ENCODE results near the gene MAMDC2.
A peak's percentile ranks its signal among the peaks of the same experiment; 100 is the strongest.

MAMDC2 gene

DNA sequence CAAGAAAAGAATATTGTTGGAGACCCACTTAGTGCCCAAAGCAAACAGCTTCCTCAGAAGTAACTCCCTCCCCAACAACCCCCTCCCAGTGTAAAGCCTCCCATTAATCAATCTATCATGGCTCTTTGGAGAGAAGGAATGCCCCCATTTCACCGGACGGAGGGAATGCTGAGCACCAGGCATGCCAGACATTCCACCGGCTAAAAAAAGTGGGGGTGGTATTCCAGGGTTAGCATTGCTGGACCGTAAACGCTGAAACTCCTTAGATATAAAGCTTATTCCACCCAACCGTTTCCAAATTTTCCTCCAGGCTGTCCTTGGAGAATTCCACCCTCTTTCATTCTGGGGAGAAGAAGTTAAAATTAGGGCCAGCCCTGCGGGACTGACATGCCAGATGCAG is 363 bp upstream of the MAMDC2 start:
- no peak for DNase-seq (ENCODE audit: low read depth in 2 of 2)
- TF ChIP-seq, protein P1, sequence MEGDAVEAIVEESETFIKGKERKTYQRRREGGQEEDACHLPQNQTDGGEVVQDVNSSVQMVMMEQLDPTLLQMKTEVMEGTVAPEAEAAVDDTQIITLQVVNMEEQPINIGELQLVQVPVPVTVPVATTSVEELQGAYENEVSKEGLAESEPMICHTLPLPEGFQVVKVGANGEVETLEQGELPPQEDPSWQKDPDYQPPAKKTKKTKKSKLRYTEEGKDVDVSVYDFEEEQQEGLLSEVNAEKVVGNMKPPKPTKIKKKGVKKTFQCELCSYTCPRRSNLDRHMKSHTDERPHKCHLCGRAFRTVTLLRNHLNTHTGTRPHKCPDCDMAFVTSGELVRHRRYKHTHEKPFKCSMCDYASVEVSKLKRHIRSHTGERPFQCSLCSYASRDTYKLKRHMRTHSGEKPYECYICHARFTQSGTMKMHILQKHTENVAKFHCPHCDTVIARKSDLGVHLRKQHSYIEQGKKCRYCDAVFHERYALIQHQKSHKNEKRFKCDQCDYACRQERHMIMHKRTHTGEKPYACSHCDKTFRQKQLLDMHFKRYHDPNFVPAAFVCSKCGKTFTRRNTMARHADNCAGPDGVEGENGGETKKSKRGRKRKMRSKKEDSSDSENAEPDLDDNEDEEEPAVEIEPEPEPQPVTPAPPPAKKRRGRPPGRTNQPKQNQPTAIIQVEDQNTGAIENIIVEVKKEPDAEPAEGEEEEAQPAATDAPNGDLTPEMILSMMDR (IDR thresholded peaks at IDR 0.05; ENCODE audit: low read depth, low read length) = no peak
- H3K4me3 ChIP-seq (replicated peaks in 1 of 2; ENCODE audit: low read depth in 2 of 2, low read length in 2 of 2) = peak overlapping the region; percentile 47 to 56

GRCh38 chr9:70044490-70045307 is 1.1 kb downstream of the MAMDC2 start:
- peak; percentile 50 to 57 for DNase-seq (ENCODE audit: low read depth in 2 of 2)
- TF ChIP-seq, protein P1 (IDR thresholded peaks at IDR 0.05; ENCODE audit: low read depth, low read length) = no peak
- H3K4me3 ChIP-seq (replicated peaks in 1 of 2; ENCODE audit: low read depth in 2 of 2, low read length in 2 of 2) = peak overlapping the region; percentile 47 to 56

DNA sequence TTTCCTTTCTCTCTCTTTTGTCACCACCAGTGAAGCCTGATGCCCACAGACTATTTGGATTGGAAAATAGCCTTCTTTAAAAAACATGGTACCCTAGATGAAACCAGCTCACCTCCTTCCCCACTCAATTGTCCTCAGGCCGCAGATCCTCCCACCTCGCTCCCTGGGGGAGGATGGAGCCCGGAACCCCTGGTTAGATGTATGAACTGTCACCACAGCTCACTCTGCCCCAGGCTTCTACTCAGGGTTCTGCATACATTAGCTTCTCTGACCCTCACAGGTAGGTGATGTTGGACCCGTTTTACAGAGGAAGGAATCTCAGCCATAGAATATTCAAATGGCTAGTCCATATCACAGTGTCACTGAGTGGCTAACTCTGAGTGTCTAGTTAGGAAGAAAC is 1.8 kb downstream of the MAMDC2 start:
- no peak overlapping the region for H3K4me3 ChIP-seq (replicated peaks in 1 of 2; ENCODE audit: low read depth in 2 of 2, low read length in 2 of 2)
- TF ChIP-seq, protein P1 (IDR thresholded peaks at IDR 0.05; ENCODE audit: low read depth, low read length) = no peak
- no peak for DNase-seq (ENCODE audit: low read depth in 2 of 2)

DNA sequence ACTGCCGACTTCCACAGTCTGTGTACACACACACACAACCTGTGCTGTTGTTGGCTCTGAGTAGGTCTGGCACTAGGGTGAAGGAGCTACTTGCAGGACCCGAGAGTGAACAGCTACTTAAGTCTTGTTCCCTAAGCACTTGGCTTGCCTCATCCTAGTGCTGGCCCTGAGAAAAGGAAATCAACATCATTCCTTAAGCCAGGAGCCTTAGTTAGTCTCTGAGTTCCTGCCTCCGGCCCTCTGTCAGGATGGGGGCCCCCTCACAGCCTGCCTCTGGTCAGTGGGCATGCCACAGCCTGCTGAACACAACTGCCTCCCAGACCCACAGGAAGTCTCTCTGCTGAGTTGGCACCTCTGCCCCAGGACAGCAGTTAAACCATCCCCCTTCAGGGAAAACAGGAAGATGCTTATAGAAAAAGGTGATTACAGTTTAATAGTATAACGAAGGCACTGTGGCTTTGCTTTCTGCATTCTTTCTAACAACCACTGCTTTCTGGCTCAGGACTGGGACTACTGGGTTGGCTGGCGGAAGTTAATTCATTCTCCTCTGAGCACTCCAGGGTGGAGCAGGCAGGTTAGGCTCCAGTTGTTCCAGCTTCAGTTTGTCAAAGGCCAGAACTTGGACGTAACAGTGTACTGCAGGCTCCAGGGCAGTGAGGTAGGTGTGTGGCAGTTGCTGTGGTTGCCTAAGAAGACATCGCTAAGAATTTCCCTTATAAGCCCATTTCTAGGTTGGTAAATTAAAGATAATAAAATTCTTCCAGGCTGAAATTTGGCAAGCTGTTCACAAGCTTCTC is 2.8 kb downstream of the MAMDC2 start:
- TF ChIP-seq, protein P1 (IDR thresholded peaks at IDR 0.05; ENCODE audit: low read depth, low read length) = no peak
- no peak for DNase-seq (ENCODE audit: low read depth in 2 of 2)

DNA sequence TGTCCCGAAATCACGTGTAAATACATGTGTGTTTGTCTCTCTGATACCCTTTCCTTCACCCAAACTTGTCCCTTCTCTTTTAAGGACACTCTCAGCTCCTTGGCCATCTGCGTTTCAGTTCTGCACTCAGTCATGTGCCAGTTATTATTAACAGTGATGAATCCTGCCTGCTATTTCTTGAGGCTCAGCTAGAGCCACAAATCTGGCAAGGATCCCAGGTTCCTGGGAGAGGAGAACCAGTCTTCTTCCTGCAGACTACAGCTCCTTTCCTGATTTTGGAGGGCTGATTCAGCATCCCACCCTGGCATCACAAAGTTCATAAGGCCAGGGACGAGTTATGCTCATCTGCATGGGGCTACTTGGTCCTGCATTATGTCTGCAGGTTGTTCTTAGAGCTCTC is 5.6 kb downstream of the MAMDC2 start:
- peak; percentile 76 to 82 for DNase-seq (ENCODE audit: low read depth in 2 of 2)
- no peak overlapping the region for H3K4me3 ChIP-seq (replicated peaks in 1 of 2; ENCODE audit: low read depth in 2 of 2, low read length in 2 of 2)
- TF ChIP-seq, protein P1 (IDR thresholded peaks at IDR 0.05; ENCODE audit: low read depth, low read length) = no peak

More for the DNA sequence above, 2.8 kb downstream of the MAMDC2 start:
- no peak overlapping the region for H3K4me3 ChIP-seq (replicated peaks in 1 of 2; ENCODE audit: low read depth in 2 of 2, low read length in 2 of 2)

DNA sequence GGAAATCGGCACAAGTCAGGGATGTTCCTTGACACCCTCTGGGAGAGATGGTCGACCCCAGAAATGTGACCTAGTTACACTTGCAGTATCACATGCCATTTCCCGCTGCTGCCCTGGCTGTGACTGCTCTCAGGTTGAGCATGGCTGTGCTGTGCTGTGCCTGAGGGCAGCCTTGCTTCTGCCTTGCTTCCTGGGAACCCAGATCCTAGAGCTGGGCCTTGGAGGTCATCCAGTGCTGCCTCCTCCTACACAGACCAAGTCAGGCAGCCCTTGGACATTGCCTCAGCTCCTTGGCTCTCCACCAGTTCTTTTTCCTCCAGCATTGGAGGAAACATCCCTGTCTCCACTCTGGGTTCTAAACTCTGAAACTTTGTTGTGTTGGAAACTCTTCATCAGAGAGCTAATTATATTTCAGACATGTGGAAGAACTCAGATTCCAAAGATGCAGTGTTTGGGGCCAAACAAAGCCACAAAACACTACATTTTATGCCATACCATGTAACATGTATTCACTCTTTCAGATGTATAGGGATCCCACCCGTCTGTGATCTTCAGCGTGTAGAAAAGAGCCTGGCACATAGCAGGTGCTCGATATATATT is 6.1 kb downstream of the MAMDC2 start:
- no peak overlapping the region for H3K4me3 ChIP-seq (replicated peaks in 1 of 2; ENCODE audit: low read depth in 2 of 2, low read length in 2 of 2)
- peak; percentile 65 to 90 for DNase-seq (ENCODE audit: low read depth in 2 of 2)
- TF ChIP-seq, protein P1 (IDR thresholded peaks at IDR 0.05; ENCODE audit: low read depth, low read length) = no peak
